ENCODE measurements around the gene DHRS7. TPM values are rescaled to one million over a fixed set of nuclear protein-coding genes. Genes with fewer than 3 reads are reported as not detected.

DHRS7 gene
- polyA plus RNA-seq, 1 of the 3 experiments (the other 2 are of a cell fraction), result 88.7 TPM

- H3F3A ChIP-seq (replicated peaks; ENCODE audit: insufficient read depth), result no peaks in the 10 kb centered on the region
- no peaks in the 10 kb centered on the region for H3K9me3 ChIP-seq
- peaks cover 19 to 32% of the 10 kb centered on the region in 2 experiments for H3K36me3 ChIP-seq (replicated peaks in 1 of 2; ENCODE audit: control insufficient read depth in 1 of 2, insufficient read depth in 2 of 2, low read length in 1 of 2)
- H3K9ac ChIP-seq, result no peak overlapping the region
- no peaks in the 10 kb centered on the region for H3K9me2 ChIP-seq
- H3K27ac ChIP-seq (ENCODE audit: low read depth in 2 of 2, low read length in 1 of 2), result no peak overlapping the region
- no peaks in the 10 kb centered on the region for H3K27me3 ChIP-seq (ENCODE audit: insufficient read depth)
- H3K4me2 ChIP-seq, result no peak overlapping the region
- no peak overlapping the region for H2AFZ ChIP-seq (ENCODE audit: low read depth)
- TF ChIP-seq MXI1 (IDR thresholded peaks at IDR 0.05; ENCODE audit: low read depth, low read length) (no peak), FOXJ3 (CRISPR knock-in tag; IDR thresholded peaks at IDR 0.05) (no peak), MEF2A (IDR thresholded peaks at IDR 0.05; ENCODE audit: borderline replicate concordance, low read depth) (no peak), EP300 (IDR thresholded peaks at IDR 0.05; ENCODE audit: borderline replicate concordance in 1 of 2, low read depth in 1 of 2, low read length in 1 of 2) (no peak), PBX3 (IDR thresholded peaks at IDR 0.05) (no peak), TCF12 (IDR thresholded peaks at IDR 0.05) (no peak), NFIC (IDR thresholded peaks at IDR 0.05; ENCODE audit: borderline replicate concordance) (no peak), RFX5 (IDR thresholded peaks at IDR 0.05; ENCODE audit: low read length) (no peak), USF2 (IDR thresholded peaks at IDR 0.05; ENCODE audit: borderline replicate concordance, low read depth, low read length) (no peak), RCOR1 (IDR thresholded peaks at IDR 0.05; ENCODE audit: low read length) (no peak), GATA2 (CRISPR knock-in tag; IDR thresholded peaks at IDR 0.05) (no peak), JUND (IDR thresholded peaks at IDR 0.05) (no peak), SMC3 (IDR thresholded peaks at IDR 0.05; ENCODE audit: low read depth, low read length) (no peak), REST (IDR thresholded peaks at IDR 0.05; ENCODE audit: low read depth, low read length) (no peak), GABPA (IDR thresholded peaks at IDR 0.05; ENCODE audit: low read depth) (no peak), YY1 (IDR thresholded peaks at IDR 0.05; ENCODE audit: low read depth) (no peak), ELF1 (IDR thresholded peaks at IDR 0.05) (no peak)
- TF ChIP-seq, protein P1, sequence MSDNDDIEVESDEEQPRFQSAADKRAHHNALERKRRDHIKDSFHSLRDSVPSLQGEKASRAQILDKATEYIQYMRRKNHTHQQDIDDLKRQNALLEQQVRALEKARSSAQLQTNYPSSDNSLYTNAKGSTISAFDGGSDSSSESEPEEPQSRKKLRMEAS (IDR thresholded peaks at IDR 0.05; ENCODE audit: low read depth), result no peak
- TF ChIP-seq, protein P2, sequence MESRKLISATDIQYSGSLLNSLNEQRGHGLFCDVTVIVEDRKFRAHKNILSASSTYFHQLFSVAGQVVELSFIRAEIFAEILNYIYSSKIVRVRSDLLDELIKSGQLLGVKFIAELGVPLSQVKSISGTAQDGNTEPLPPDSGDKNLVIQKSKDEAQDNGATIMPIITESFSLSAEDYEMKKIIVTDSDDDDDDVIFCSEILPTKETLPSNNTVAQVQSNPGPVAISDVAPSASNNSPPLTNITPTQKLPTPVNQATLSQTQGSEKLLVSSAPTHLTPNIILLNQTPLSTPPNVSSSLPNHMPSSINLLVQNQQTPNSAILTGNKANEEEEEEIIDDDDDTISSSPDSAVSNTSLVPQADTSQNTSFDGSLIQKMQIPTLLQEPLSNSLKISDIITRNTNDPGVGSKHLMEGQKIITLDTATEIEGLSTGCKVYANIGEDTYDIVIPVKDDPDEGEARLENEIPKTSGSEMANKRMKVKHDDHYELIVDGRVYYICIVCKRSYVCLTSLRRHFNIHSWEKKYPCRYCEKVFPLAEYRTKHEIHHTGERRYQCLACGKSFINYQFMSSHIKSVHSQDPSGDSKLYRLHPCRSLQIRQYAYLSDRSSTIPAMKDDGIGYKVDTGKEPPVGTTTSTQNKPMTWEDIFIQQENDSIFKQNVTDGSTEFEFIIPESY (IDR thresholded peaks at IDR 0.05; ENCODE audit: borderline replicate concordance, low read depth), result no peak
- TF ChIP-seq, protein P3, sequence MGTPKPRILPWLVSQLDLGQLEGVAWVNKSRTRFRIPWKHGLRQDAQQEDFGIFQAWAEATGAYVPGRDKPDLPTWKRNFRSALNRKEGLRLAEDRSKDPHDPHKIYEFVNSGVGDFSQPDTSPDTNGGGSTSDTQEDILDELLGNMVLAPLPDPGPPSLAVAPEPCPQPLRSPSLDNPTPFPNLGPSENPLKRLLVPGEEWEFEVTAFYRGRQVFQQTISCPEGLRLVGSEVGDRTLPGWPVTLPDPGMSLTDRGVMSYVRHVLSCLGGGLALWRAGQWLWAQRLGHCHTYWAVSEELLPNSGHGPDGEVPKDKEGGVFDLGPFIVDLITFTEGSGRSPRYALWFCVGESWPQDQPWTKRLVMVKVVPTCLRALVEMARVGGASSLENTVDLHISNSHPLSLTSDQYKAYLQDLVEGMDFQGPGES (IDR thresholded peaks at IDR 0.05; ENCODE audit: low read depth, low read length), result no peak
- H3K79me2 ChIP-seq (ENCODE audit: insufficient read depth), result peaks cover 92% of the 10 kb centered on the region
- H4K20me1 ChIP-seq (ENCODE audit: insufficient read depth), result peaks cover 19% of the 10 kb centered on the region; the same call in 1 of the 2 replicates
- no peak for DNase-seq
- peaks cover 2 to 7% of the 10 kb centered on the region in 2 experiments; a peak in 2 of 4 replicates for H3K4me1 ChIP-seq (ENCODE audit: control insufficient read depth in 1 of 2, insufficient read depth in 2 of 2, low read depth in 1 of 2, low read length in 1 of 2)
- no peak overlapping the region for H3K4me3 ChIP-seq (ENCODE audit: low read depth in 2 of 2, low read length in 1 of 2)
- CTCF ChIA-PET, result no interaction called here
- POLR2A ChIA-PET, result no interaction called here
- 90% methylated on average over 4 of the region's 4 CpGs for WGBS (ENCODE audit: low lambda C conversion rate)
Observed at GRCh38 chr14:60107477-60107876, 57.7 kb downstream of the DHRS7 start.

All from SK-N-SH (cell line).